Parathyroid adenoma (tissue), 2 donors: ENCODE data around the gene ADCYAP1R1.

Experiments
- H2AFZ ChIP-seq: fragments of 300-600 bp; sonication (generic); one replicate; pipeline ENCODE4 v1.7.0; 2017; ENCODE audit warnings: antibody characterized with exemption, mild to moderate bottlenecking
- H3K27ac ChIP-seq: fragments of 300-600 bp; sonication (generic); one replicate; pipeline ENCODE4 v1.7.0; 2017
- H3K27me3 ChIP-seq: fragments of 300-600 bp; sonication (generic); one replicate; pipeline ENCODE4 v1.7.0; 2017; ENCODE audit warnings: low read length; ENCODE audit not compliant: control insufficient read depth, insufficient read depth
- H3K36me3 ChIP-seq: fragments of 300-600 bp; sonication (generic); one replicate; pipeline ENCODE4 v1.7.0; 2017; ENCODE audit warnings: low read length; ENCODE audit not compliant: control insufficient read depth, insufficient read depth
- H3K4me1 ChIP-seq: fragments of 300-600 bp; sonication (generic); one replicate; pipeline ENCODE4 v1.7.0; 2017; ENCODE audit warnings: control low read depth
- H3K4me2 ChIP-seq: fragments of 300-600 bp; sonication (generic); one replicate; pipeline ENCODE4 v1.7.0; 2017; ENCODE audit warnings: low read length
- H3K4me3 ChIP-seq: fragments of 300-600 bp; sonication (generic); one replicate; pipeline ENCODE4 v1.7.0; 2017; ENCODE audit warnings: low read depth, low read length
- H3K79me2 ChIP-seq: fragments of 300-600 bp; sonication (generic); one replicate; pipeline ENCODE4 v1.7.0; 2017; ENCODE audit warnings: control low read depth
- H3K9ac ChIP-seq: fragments of 300-600 bp; sonication (generic); one replicate; pipeline ENCODE4 v1.7.0; 2017; ENCODE audit warnings: mild to moderate bottlenecking
- H3K9me3 ChIP-seq: fragments of 300-600 bp; sonication (generic); one replicate; pipeline ENCODE4 v1.7.0; 2017; ENCODE audit warnings: low read length; ENCODE audit not compliant: control insufficient read depth
- CTCF ChIP-seq: fragments of 300-600 bp; sonication (generic); IDR thresholded peaks from one replicate; pipeline ENCODE4 v1.7.0; 2017; ENCODE audit warnings: antibody characterized with exemption, mild to moderate bottlenecking
- donor health status: primary hyperparathyroidism.

ADCYAP1R1 gene

GRCh38 chr7:31058688-31059087, 6.6 kb downstream of the ADCYAP1R1 start:
- Histone ChIP-seq H3K79me2 (no peaks in the 10 kb centered on the region), H3K27ac (no peak overlapping the region), H3K27me3 (no peaks in the 10 kb centered on the region), H3K4me2 (no peak overlapping the region), H2AFZ (no peak overlapping the region), H3K9me3 (no peaks in the 10 kb centered on the region), H3K9ac (no peak overlapping the region), H3K36me3 (no peaks in the 10 kb centered on the region), H3K4me1 (no peaks in the 10 kb centered on the region), H3K4me3 (no peak overlapping the region)
- no peak for TF ChIP-seq CTCF

- no peak overlapping the region for H2AFZ ChIP-seq
- TF ChIP-seq CTCF = no peak
- H3K9ac ChIP-seq = no peak overlapping the region
These were observed 7.4 kb downstream of the ADCYAP1R1 start for GRCh38 chr7:31059551-31059950.

GRCh38 chr7:31061185-31061584, 9.1 kb downstream of the ADCYAP1R1 start:
- H3K4me3 ChIP-seq = no peak overlapping the region
- H3K36me3 ChIP-seq = no peaks in the 10 kb centered on the region
- no peaks in the 10 kb centered on the region for H3K9me3 ChIP-seq
- no peak overlapping the region for H2AFZ ChIP-seq
- no peaks in the 10 kb centered on the region for H3K4me1 ChIP-seq
- no peak for TF ChIP-seq CTCF
- H3K27ac ChIP-seq = no peak overlapping the region
- no peak overlapping the region for H3K9ac ChIP-seq
- H3K79me2 ChIP-seq = no peaks in the 10 kb centered on the region
- H3K4me2 ChIP-seq = no peak overlapping the region
- no peaks in the 10 kb centered on the region for H3K27me3 ChIP-seq

More at GRCh38 chr7:31059551-31059950, 7.4 kb downstream of the ADCYAP1R1 start:
- H3K4me1 ChIP-seq = no peaks in the 10 kb centered on the region
- no peak overlapping the region for H3K4me3 ChIP-seq
- H3K27ac ChIP-seq = no peak overlapping the region
- no peaks in the 10 kb centered on the region for H3K27me3 ChIP-seq
- H3K36me3 ChIP-seq = no peaks in the 10 kb centered on the region
- H3K9me3 ChIP-seq = no peaks in the 10 kb centered on the region
- H3K79me2 ChIP-seq = no peaks in the 10 kb centered on the region
- H3K4me2 ChIP-seq = no peak overlapping the region

- H2AFZ ChIP-seq = no peak overlapping the region
- no peak overlapping the region for H3K4me2 ChIP-seq
- H3K4me1 ChIP-seq = no peaks in the 10 kb centered on the region
- no peak overlapping the region for H3K27ac ChIP-seq
- H3K9me3 ChIP-seq = no peaks in the 10 kb centered on the region
- H3K27me3 ChIP-seq = no peaks in the 10 kb centered on the region
- H3K79me2 ChIP-seq = no peaks in the 10 kb centered on the region
- no peak for TF ChIP-seq CTCF
- H3K4me3 ChIP-seq = no peak overlapping the region
- H3K9ac ChIP-seq = no peak overlapping the region
- H3K36me3 ChIP-seq = no peaks in the 10 kb centered on the region
These were observed 10.8 kb downstream of the ADCYAP1R1 start for GRCh38 chr7:31062746-31063435.

GRCh38 chr7:31065021-31065593, 13.0 kb downstream of the ADCYAP1R1 start:
- H3K4me2 ChIP-seq = no peak overlapping the region
- H2AFZ ChIP-seq = no peak overlapping the region
- no peaks in the 10 kb centered on the region for H3K4me1 ChIP-seq
- TF ChIP-seq CTCF = no peak
- H3K27ac ChIP-seq = no peak overlapping the region
- H3K79me2 ChIP-seq = no peaks in the 10 kb centered on the region
- H3K9ac ChIP-seq = no peak overlapping the region
- no peaks in the 10 kb centered on the region for H3K36me3 ChIP-seq
- H3K4me3 ChIP-seq = no peak overlapping the region
- H3K27me3 ChIP-seq = no peaks in the 10 kb centered on the region
- H3K9me3 ChIP-seq = no peaks in the 10 kb centered on the region
